Large intestine (tissue), 3 donors: ENCODE data around the gene BAX. TPM values are rescaled to one million over a fixed set of nuclear protein-coding genes. Genes with fewer than 3 reads are reported as not detected.

Source experiments
- DNase-seq, 2 donors: peaks; one replicate each; pipeline versions ENCODE4 v3.0.0 to v3.0.0-alpha.2; 2013
- H3K27ac ChIP-seq: one replicate; pipeline ENCODE4 v1.5.1; 2013; ENCODE audit warnings: low read length
- H3K27me3 ChIP-seq: 2 replicates; pipeline ENCODE4 v1.6.1; 2013; ENCODE audit warnings: low read length; ENCODE audit not compliant: control insufficient read depth, insufficient read depth
- H3K36me3 ChIP-seq: 2 replicates; pipeline ENCODE4 v1.6.1; 2013; ENCODE audit warnings: low read length; ENCODE audit not compliant: control insufficient read depth, insufficient read depth
- H3K4me1 ChIP-seq: one replicate; pipeline ENCODE4 v1.6.1; 2013; ENCODE audit warnings: low read length; ENCODE audit not compliant: control insufficient read depth, insufficient read depth
- H3K4me3 ChIP-seq: one replicate; pipeline ENCODE4 v1.5.1; 2013; ENCODE audit warnings: low read length
- H3K9me3 ChIP-seq: one replicate; pipeline ENCODE4 v1.6.1; 2013; ENCODE audit warnings: mild to moderate bottlenecking, low read depth, low read length, moderate library complexity; ENCODE audit not compliant: control insufficient read depth
- WGBS: methylation state at CpG from one replicate; pipeline ENCODE4 v1.1.5; 2013; ENCODE audit warnings: low lambda C conversion rate; ENCODE audit not compliant: insufficient coverage; 5-methylcytosine and 5-hydroxymethylcytosine counted together
- polyA plus RNA-seq: library from polyadenylated mRNA; unstranded; fragments of 120-200 nt; gene quantifications from one replicate; pipeline ENCODE4 v1.2.1, GENCODE V29; 2013

BAX gene
- polyA plus RNA-seq, 1 donor: 129 TPM

DNA sequence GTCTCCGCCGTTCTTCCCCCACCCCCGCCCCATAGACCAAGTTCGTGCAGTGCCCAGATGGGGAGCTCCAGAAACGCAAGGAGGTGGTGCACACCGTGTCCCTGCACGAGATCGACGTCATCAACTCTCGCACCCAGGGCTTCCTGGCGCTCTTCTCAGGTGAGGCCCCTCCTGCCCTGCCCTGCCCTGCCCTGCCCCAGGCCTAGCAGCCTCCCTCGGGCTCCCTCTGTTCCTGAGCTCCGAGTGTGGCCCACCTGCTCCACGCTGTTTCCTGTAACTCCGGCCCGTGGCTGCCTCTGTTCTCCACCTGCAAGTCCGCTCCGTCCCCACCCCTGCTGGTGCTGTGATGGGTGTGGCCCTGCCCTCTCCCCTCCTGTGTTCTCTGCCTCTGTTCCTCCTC is 55.8 kb downstream of the BAX start:
- Histone ChIP-seq H3K4me1 (no peaks in the 10 kb centered on the region), H3K9me3 (no peaks in the 10 kb centered on the region), H3K36me3 (peaks cover 68% of the 10 kb centered on the region), H3K27ac (no peak overlapping the region), H3K4me3 (no peak overlapping the region), H3K27me3 (no peaks in the 10 kb centered on the region)
- DNase-seq: no peak
- WGBS: 74% methylated on average over 4 of the region's 18 CpGs

DNA sequence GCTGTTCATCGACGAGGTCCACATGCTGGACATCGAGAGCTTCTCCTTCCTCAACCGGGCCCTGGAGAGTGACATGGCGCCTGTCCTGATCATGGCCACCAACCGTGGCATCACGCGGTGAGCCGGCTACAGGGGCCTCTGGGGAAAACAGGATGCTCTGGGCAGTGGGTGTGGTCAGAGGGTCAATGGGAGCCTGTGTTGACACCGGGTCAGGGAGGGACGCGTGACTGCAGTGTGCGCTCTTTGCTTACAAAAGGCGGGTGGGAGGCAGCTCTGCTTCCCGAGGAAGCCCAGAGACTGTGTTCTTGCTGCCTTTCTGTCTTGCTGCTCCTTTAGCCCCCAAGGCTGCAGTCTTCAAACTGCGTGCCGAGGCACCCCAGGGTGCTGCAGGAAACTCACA is 56.5 kb downstream of the BAX start:
- no peaks in the 10 kb centered on the region for H3K27me3 ChIP-seq
- peaks cover 70% of the 10 kb centered on the region for H3K36me3 ChIP-seq
- WGBS: no CpG with 5 or more reads among the region's 17 CpGs

More for the DNA sequence above, 56.5 kb downstream of the BAX start:
- H3K4me3 ChIP-seq: no peak overlapping the region
- H3K4me1 ChIP-seq: no peaks in the 10 kb centered on the region
- no peak for DNase-seq
- no peaks in the 10 kb centered on the region for H3K9me3 ChIP-seq
- no peak overlapping the region for H3K27ac ChIP-seq

Other genes starting within 250 kb of the BAX start
- gene MAMSTR, start 235.2 kb upstream of the BAX start, polyA plus RNA-seq: 4.1 TPM
- 6.9 TPM for gene RASIP1, start 214.3 kb upstream of the BAX start, polyA plus RNA-seq
- 0.40 TPM for gene IZUMO1, start 208.0 kb upstream of the BAX start, polyA plus RNA-seq
- gene FUT1, start 202.2 kb upstream of the BAX start, polyA plus RNA-seq: 1.3 TPM
- not detected for gene FGF21, start 199.4 kb upstream of the BAX start, polyA plus RNA-seq
- 76.4 TPM for gene BCAT2, start 143.8 kb upstream of the BAX start, polyA plus RNA-seq
- 78.1 TPM for gene HSD17B14, start 118.4 kb upstream of the BAX start, polyA plus RNA-seq
- 14.5 TPM for gene PLEKHA4, start 86.3 kb upstream of the BAX start, polyA plus RNA-seq
- 80.5 TPM for gene PPP1R15A, start 82.5 kb upstream of the BAX start, polyA plus RNA-seq
- gene TULP2, start 56.1 kb upstream of the BAX start, polyA plus RNA-seq: 0.28 TPM
- gene NUCB1, start 54.6 kb upstream of the BAX start, polyA plus RNA-seq: 237 TPM
- 5.2 TPM for gene DHDH, start 21.2 kb upstream of the BAX start, polyA plus RNA-seq
- 6,937 TPM for gene FTL, start 10.4 kb downstream of the BAX start, polyA plus RNA-seq
- gene GYS1, start 38.4 kb downstream of the BAX start, polyA plus RNA-seq: 39.1 TPM
- 65.0 TPM for gene RUVBL2, start 39.0 kb downstream of the BAX start, polyA plus RNA-seq
- gene LHB, start 62.2 kb downstream of the BAX start, polyA plus RNA-seq: not detected
- not detected for gene CGB3, start 69.5 kb downstream of the BAX start, polyA plus RNA-seq
- gene CGB2, start 77.0 kb downstream of the BAX start, polyA plus RNA-seq: not detected
- gene CGB1, start 82.0 kb downstream of the BAX start, polyA plus RNA-seq: not detected
- gene CGB5, start 89.0 kb downstream of the BAX start, polyA plus RNA-seq: not detected
- gene CGB8, start 94.2 kb downstream of the BAX start, polyA plus RNA-seq: not detected
- 0.06 TPM for gene CGB7, start 102.9 kb downstream of the BAX start, polyA plus RNA-seq
- gene NTF4, start 109.9 kb downstream of the BAX start, polyA plus RNA-seq: 0.16 TPM
- 0.01 TPM for gene KCNA7, start 117.8 kb downstream of the BAX start, polyA plus RNA-seq
- gene SNRNP70, start 130.6 kb downstream of the BAX start, polyA plus RNA-seq: 295 TPM
- gene LIN7B, start 159.5 kb downstream of the BAX start, polyA plus RNA-seq: 7.8 TPM
- 1.4 TPM for gene C19orf73, start 164.3 kb downstream of the BAX start, polyA plus RNA-seq
- gene PPFIA3, start 164.7 kb downstream of the BAX start, polyA plus RNA-seq: 5.9 TPM
- 1.8 TPM for gene HRC, start 200.5 kb downstream of the BAX start, polyA plus RNA-seq
- gene TRPM4, start 202.9 kb downstream of the BAX start, polyA plus RNA-seq: 17.5 TPM